Measurements from ENCODE around the gene FERMT2. TPM values are rescaled to one million over a fixed set of nuclear protein-coding genes. Genes with fewer than 3 reads are reported as not detected.

Gene FERMT2
- total RNA-seq, 4 donors from 2014 or later: 364 to 398 (median 388) TPM

DNA sequence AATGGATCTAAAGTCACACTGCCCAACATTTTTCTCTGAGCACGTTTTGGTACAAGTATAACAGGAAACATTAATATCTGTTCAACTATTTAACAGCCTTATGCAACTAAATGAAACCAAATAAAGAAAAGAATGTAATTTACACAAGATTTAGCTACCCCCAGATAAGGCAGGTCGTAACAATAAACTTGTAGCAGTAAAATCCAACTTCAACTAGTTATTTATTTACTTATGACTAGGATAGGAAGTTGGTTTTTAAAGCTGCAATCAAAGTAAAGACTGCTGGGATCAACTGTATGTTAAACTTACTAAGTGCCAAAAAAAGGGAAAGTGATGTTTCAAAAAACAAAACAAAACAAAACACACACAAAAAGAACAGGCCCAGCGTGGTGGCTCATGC is 30.9 kb downstream of the FERMT2 start:
- no peaks in the 10 kb centered on the region for H3K27me3 ChIP-seq
- peaks cover 41 to 99% (median 41%) of the 10 kb centered on the region in 3 donors for H3K4me1 ChIP-seq
- ATAC-seq: no peak
- peaks cover 0 to 13% of the 10 kb centered on the region in 2 donors for H3K36me3 ChIP-seq
- H3K9me3 ChIP-seq: no peaks in the 10 kb centered on the region
- no peak overlapping the region for H3K4me3 ChIP-seq
- 17 to 28% methylated on average over 2 to 3 of the region's 3 CpGs for WGBS, 2 donors (ENCODE audit: low coverage in 1 of 2)
- peak overlapping the region; percentile 44 to 67 (median 58) for H3K27ac ChIP-seq
- peak; percentile 7 for TF ChIP-seq POLR2AphosphoS5 (IDR thresholded peaks at IDR 0.05)
- TF ChIP-seq POLR2A (IDR thresholded peaks at IDR 0.05): no peak

- peak overlapping the region; percentile 29 to 61 (median 52) for H3K27ac ChIP-seq
- no peaks in the 10 kb centered on the region for H3K9me3 ChIP-seq
- no peak overlapping the region for H3K4me3 ChIP-seq
- TF ChIP-seq CTCF (IDR thresholded peaks at IDR 0.05) (no peak), POLR2A (IDR thresholded peaks at IDR 0.05) (no peak), POLR2AphosphoS5 (IDR thresholded peaks at IDR 0.05) (peak; percentile 23)
- H3K36me3 ChIP-seq: peaks cover 0 to 22% of the 10 kb centered on the region in 2 donors
- ATAC-seq: peak; percentile 72
- peaks cover 31 to 99% (median 37%) of the 10 kb centered on the region in 3 donors for H3K4me1 ChIP-seq
- H3K27me3 ChIP-seq: no peaks in the 10 kb centered on the region
Observed at GRCh38 chr14:52918486-52918885, 32.4 kb downstream of the FERMT2 start.

GRCh38 chr14:52917735-52918134 is 33.1 kb downstream of the FERMT2 start:
- H3K4me3 ChIP-seq: no peak overlapping the region
- peak overlapping the region; percentile 3 to 61 (median 46) for H3K27ac ChIP-seq
- no peaks in the 10 kb centered on the region for H3K9me3 ChIP-seq
- 57 to 89% methylated on average over 1 of the region's 1 CpG for WGBS, 2 donors (ENCODE audit: low coverage in 1 of 2)
- TF ChIP-seq POLR2A (IDR thresholded peaks at IDR 0.05) (no peak), EP300 (IDR thresholded peaks at IDR 0.05) (no peak), POLR2AphosphoS5 (IDR thresholded peaks at IDR 0.05) (no peak), CTCF (IDR thresholded peaks at IDR 0.05) (no peak)
- H3K4me1 ChIP-seq: peaks cover 28 to 99% (median 30%) of the 10 kb centered on the region in 3 donors
- peaks cover 0 to 22% of the 10 kb centered on the region in 2 donors for H3K36me3 ChIP-seq
- no peak for ATAC-seq
- no peaks in the 10 kb centered on the region for H3K27me3 ChIP-seq

- Histone ChIP-seq H3K4me3 (no peak overlapping the region), H3K36me3 (peaks cover 0 to 27% of the 10 kb centered on the region in 2 donors), H3K9me3 (no peaks in the 10 kb centered on the region), H3K4me1 (peaks cover 10 to 99% (median 21%) of the 10 kb centered on the region in 3 donors), H3K27me3 (no peaks in the 10 kb centered on the region), H3K27ac (peak overlapping the region in 1 of 4 donors; percentile 64)
- 89 to 93% methylated on average over 3 of the region's 3 CpGs for WGBS, 2 donors (ENCODE audit: low coverage in 1 of 2)
- ATAC-seq: no peak
- TF ChIP-seq POLR2AphosphoS5 (IDR thresholded peaks at IDR 0.05) (no peak), EP300 (IDR thresholded peaks at IDR 0.05) (no peak), CTCF (IDR thresholded peaks at IDR 0.05) (no peak), POLR2A (IDR thresholded peaks at IDR 0.05) (no peak)
Observed at GRCh38 chr14:52914295-52914694, 36.6 kb downstream of the FERMT2 start.

DNA sequence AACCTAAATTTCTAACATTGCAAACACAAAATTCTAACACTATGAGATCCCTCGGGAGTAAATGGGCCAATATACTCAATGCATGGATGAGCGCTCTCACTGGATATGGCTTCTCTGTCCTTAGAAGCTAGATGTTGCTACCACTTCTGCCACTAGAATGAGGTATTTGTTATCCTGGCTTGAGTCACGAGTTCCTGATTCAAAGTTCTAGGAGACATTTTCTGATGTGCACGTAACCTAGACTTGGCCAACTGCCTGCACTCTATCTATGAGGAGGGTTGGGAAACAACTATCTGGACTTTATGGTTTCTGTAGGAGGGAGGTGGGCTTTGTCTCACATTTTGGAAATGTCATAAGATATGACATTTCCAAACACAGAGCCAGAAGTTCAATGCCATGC is 37.6 kb downstream of the FERMT2 start:
- no peak for ATAC-seq
- H3K27ac ChIP-seq: peak overlapping the region in 1 of 4 donors; percentile 64
- H3K4me1 ChIP-seq: peaks cover 3 to 99% (median 11%) of the 10 kb centered on the region in 3 donors
- H3K9me3 ChIP-seq: no peaks in the 10 kb centered on the region
- peaks cover 0 to 30% of the 10 kb centered on the region in 2 donors for H3K36me3 ChIP-seq
- no peaks in the 10 kb centered on the region for H3K27me3 ChIP-seq
- 68 to 82% methylated on average over 2 to 4 of the region's 4 CpGs for WGBS, 2 donors (ENCODE audit: low coverage in 1 of 2)
- TF ChIP-seq POLR2A (IDR thresholded peaks at IDR 0.05) (no peak), POLR2AphosphoS5 (IDR thresholded peaks at IDR 0.05) (peak; percentile 11), CTCF (IDR thresholded peaks at IDR 0.05) (no peak), EP300 (IDR thresholded peaks at IDR 0.05) (no peak)
- H3K4me3 ChIP-seq: no peak overlapping the region
